ENCODE measurements around the gene TFB1M. TPM values are rescaled to one million over a fixed set of nuclear protein-coding genes. Genes with fewer than 3 reads are reported as not detected.
A peak's percentile ranks its signal among the peaks of the same experiment; 100 is the strongest.

TFB1M gene
- total RNA-seq, 1 donor from 2014 or later = 15.3 TPM

DNA sequence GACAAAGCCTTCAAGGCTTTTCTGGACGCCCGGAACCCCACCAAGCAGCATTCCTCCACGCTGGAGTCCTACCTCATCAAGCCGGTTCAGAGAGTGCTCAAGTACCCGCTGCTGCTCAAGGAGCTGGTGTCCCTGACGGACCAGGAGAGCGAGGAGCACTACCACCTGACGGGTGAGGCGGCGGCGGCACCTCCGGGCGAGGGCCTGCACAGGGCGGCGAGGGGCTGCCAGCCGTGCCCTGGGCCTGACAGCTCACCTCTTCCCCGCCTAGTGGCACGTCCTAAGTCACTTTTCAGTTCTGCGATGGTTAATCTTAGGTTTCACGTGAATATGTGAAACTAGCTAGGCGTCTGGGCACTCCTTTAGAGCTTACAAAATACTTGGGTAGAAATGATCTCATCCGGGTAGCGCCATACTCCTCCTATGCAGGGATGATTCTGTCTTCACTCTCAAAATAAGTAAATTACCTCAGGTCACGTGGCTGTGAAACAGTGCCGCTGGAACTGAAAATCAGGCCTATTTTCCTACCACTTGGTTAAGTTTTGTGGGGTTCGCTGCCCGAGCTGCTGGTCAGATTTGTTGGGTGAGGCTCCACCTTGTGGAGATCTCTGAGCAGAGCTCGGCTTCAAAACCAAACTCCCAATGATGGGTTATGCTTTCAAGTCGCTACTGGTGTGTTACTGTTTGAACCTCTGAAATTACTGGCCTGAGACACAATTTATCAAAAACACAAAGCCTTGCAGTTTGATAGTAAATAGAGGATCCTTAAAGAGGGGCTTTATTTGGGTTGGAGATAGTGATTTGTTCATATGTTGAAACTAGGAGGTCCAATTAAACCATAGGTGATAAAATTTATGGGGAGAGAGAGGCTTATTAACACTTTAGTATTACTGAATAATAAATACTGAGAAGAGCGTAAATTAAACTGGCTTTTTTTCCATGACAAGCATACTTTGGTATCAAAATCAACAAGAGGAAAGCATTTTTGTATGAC is 66.0 kb downstream of the TFB1M start:
- no peaks in the 10 kb centered on the region for H3K9me3 Mint-ChIP-seq (ENCODE audit: low read depth)
- peak overlapping the region; percentile 96 for H3K27ac Mint-ChIP-seq (ENCODE audit: unreplicated experiment)
- no peak for DNase-seq (ENCODE audit: low spot score)
- H3K4me1 Mint-ChIP-seq (ENCODE audit: low read depth) = peaks cover 63% of the 10 kb centered on the region
- peak overlapping the region; percentile 59 for H3K4me3 Mint-ChIP-seq (ENCODE audit: unreplicated experiment)
- no peaks in the 10 kb centered on the region for H3K27me3 Mint-ChIP-seq (ENCODE audit: low read depth)
- TF ChIP-seq, protein P1, sequence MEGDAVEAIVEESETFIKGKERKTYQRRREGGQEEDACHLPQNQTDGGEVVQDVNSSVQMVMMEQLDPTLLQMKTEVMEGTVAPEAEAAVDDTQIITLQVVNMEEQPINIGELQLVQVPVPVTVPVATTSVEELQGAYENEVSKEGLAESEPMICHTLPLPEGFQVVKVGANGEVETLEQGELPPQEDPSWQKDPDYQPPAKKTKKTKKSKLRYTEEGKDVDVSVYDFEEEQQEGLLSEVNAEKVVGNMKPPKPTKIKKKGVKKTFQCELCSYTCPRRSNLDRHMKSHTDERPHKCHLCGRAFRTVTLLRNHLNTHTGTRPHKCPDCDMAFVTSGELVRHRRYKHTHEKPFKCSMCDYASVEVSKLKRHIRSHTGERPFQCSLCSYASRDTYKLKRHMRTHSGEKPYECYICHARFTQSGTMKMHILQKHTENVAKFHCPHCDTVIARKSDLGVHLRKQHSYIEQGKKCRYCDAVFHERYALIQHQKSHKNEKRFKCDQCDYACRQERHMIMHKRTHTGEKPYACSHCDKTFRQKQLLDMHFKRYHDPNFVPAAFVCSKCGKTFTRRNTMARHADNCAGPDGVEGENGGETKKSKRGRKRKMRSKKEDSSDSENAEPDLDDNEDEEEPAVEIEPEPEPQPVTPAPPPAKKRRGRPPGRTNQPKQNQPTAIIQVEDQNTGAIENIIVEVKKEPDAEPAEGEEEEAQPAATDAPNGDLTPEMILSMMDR (IDR thresholded peaks at IDR 0.05) = peak; percentile 97
- H3K36me3 Mint-ChIP-seq (ENCODE audit: low read depth) = peaks cover 6% of the 10 kb centered on the region

DNA sequence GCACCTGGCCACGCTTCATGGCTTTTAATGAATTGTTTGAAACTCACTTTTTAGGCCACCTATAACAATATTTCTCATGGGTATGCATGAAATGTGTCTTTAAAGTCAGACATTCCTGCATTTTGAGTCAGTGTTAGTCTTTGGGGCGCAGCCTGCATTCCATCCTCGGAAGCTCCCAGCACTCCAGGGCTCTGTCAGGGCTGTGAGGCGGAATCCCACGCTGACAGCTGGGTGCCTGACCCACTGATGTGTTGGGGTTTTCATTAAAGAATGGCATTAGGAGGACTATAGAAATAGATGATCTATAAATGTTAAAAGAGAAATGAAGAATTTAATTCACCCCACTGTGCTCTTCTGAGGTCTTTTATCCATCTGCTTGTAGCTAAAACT is 66.7 kb downstream of the TFB1M start:
- Mint-ChIP-seq H3K27ac (ENCODE audit: unreplicated experiment) (peak overlapping the region; percentile 96), H3K27me3 (ENCODE audit: low read depth) (no peaks in the 10 kb centered on the region)
- DNase-seq (ENCODE audit: low spot score) = no peak

DNA sequence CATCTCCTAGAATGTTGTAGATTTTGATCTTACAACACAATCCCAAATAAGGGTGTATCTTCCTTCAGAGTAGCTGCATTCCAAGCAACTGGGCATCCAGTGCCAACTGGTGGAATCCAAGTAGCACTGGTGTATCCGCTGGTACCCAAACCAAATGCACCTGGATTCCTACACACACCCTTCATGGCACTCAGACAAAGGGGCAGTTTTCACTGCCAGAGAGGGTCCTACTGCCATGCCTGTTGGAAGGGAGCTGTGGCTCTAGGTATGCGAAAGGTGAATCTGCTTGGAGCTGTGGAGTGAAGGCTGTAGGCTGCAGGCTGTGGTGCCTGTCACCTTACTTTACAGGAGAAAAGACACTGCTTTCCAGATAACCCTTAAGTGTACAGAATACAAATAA is 67.5 kb downstream of the TFB1M start:
- peak overlapping the region; percentile 96 for H3K27ac Mint-ChIP-seq (ENCODE audit: unreplicated experiment)
- peaks cover 56% of the 10 kb centered on the region for H3K4me1 Mint-ChIP-seq (ENCODE audit: low read depth)
- H3K36me3 Mint-ChIP-seq (ENCODE audit: low read depth) = peaks cover 6% of the 10 kb centered on the region

More for the DNA sequence above, 66.7 kb downstream of the TFB1M start:
- peak overlapping the region; percentile 59 for H3K4me3 Mint-ChIP-seq (ENCODE audit: unreplicated experiment)
- peaks cover 56% of the 10 kb centered on the region for H3K4me1 Mint-ChIP-seq (ENCODE audit: low read depth)
- no peaks in the 10 kb centered on the region for H3K9me3 Mint-ChIP-seq (ENCODE audit: low read depth)
- H3K36me3 Mint-ChIP-seq (ENCODE audit: low read depth) = peaks cover 6% of the 10 kb centered on the region
- TF ChIP-seq, protein P1 (IDR thresholded peaks at IDR 0.05) = no peak

DNA sequence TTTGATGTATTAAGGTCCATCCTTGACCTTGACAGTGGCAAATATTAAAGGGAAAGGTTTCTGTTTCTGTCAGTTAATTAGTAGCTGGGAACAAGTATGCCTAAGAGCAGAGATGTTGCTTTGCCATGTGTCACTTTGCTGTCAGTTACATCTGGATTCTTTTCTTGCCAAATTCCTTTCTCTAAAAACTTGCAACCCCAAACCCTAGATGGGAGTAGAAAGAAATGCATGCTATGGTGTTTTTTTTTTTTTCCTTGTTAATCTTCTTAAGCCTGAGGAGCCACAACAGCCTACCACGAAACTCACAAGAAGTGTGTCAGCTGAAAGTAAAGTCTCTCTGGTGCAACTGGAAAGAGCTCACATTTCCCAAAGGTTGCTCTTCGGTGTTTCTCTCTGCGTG is 68.5 kb downstream of the TFB1M start:
- DNase-seq (ENCODE audit: low spot score) = no peak
- Mint-ChIP-seq H3K9me3 (ENCODE audit: low read depth) (no peaks in the 10 kb centered on the region), H3K36me3 (ENCODE audit: low read depth) (peaks cover 5% of the 10 kb centered on the region), H3K27ac (ENCODE audit: unreplicated experiment) (peak overlapping the region; percentile 90), H3K27me3 (ENCODE audit: low read depth) (no peaks in the 10 kb centered on the region), H3K4me1 (ENCODE audit: low read depth) (peaks cover 56% of the 10 kb centered on the region), H3K4me3 (ENCODE audit: unreplicated experiment) (no peak overlapping the region)
- TF ChIP-seq, protein P1 (IDR thresholded peaks at IDR 0.05) = no peak

More for the DNA sequence above, 67.5 kb downstream of the TFB1M start:
- no peaks in the 10 kb centered on the region for H3K27me3 Mint-ChIP-seq (ENCODE audit: low read depth)
- no peak overlapping the region for H3K4me3 Mint-ChIP-seq (ENCODE audit: unreplicated experiment)
- TF ChIP-seq, protein P1 (IDR thresholded peaks at IDR 0.05) = no peak
- DNase-seq (ENCODE audit: low spot score) = no peak
- H3K9me3 Mint-ChIP-seq (ENCODE audit: low read depth) = no peaks in the 10 kb centered on the region

DNA sequence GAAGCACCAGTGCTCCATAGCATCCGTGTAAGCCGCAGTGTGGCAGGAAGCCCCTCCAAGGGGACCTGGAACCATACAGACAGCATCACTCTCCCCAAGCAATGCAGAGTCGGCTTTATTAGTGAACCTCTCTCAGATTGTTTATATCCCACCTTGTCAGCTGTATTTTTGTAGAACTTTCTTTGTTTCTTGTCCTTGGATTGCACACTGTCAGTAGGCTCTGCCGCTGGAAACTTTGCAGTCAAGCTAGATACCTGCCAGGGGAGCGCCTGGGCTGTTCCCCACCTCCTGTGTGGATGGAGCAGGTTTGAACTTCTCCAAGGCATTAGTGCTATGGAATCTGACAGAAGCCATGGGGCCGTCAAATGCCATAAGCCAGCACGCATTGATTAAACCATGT is 69.1 kb downstream of the TFB1M start:
- no peaks in the 10 kb centered on the region for H3K9me3 Mint-ChIP-seq (ENCODE audit: low read depth)
- peak overlapping the region; percentile 90 for H3K27ac Mint-ChIP-seq (ENCODE audit: unreplicated experiment)
- peaks cover 53% of the 10 kb centered on the region for H3K4me1 Mint-ChIP-seq (ENCODE audit: low read depth)
- no peaks in the 10 kb centered on the region for H3K27me3 Mint-ChIP-seq (ENCODE audit: low read depth)
- H3K36me3 Mint-ChIP-seq (ENCODE audit: low read depth) = peaks cover 4% of the 10 kb centered on the region
- TF ChIP-seq, protein P1 (IDR thresholded peaks at IDR 0.05) = no peak
- no peak overlapping the region for H3K4me3 Mint-ChIP-seq (ENCODE audit: unreplicated experiment)
- DNase-seq (ENCODE audit: low spot score) = no peak
